GM13976 (cell line): ENCODE results near the gene HINT1.

ENCODE experiments used
- DNase-seq: peaks from one replicate; pipeline ENCODE4 v3.0.0; 2012; ENCODE audit warnings: low spot score
- in situ Hi-C: fragments of 300-500 bp; cut with MboI; formaldehyde crosslinking; loops from one replicate; pipeline ENCODE4 v1.12.0; 2022; ENCODE audit warnings: low sequenced_read_pairs, mixed read lengths, inconsistent platforms; ENCODE audit not compliant: unreplicated experiment
- TF ChIP-seq, protein P1 (sequence below): IDR thresholded peaks from 2 replicates; pipeline ENCODE4 v1.5.1; 2012; ENCODE audit warnings: borderline replicate concordance, mild to moderate bottlenecking; ENCODE audit not compliant: insufficient read depth; ENCODE audit errors: extremely low read depth, missing control alignments, control extremely low read depth

HINT1 gene

DNA sequence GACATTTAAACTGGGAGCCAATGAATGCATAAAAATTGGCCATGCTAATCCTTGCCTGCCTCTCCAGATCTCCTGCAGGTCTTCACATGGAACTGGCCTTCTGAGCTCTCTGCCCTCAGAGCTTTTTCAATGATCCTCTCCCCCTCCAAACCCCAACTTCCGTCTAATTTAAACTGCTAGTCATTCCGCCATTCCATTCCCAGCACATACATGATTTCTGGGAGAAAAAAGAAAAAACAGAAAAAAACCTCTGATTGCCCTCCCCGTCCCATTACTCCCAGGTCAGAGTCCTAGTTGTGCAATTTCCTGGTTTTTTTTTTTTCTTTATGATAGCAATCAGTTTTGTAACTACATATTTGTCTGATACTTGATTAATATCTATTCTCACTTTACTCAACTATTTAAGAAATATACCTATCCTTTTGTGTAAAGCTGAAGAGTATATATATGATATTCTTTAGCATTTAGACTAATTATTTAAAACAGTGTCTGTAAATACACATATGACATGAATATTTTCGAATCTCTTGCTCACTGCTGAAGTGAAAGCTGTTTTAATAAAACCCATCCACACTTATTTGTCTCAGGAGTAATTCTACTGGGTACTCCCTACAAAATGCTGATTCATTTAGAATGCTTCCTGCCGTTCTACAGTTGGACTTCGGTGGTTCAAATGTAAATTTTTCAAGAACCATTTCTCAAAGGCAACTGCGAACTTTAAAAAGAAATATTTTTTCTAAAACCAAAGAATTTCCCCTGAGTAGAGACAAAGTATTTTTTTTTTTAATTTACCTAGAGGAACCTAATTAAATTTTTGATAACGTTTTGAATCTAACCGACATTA is 1.6 kb downstream of the HINT1 start:
- TF ChIP-seq, protein P1, sequence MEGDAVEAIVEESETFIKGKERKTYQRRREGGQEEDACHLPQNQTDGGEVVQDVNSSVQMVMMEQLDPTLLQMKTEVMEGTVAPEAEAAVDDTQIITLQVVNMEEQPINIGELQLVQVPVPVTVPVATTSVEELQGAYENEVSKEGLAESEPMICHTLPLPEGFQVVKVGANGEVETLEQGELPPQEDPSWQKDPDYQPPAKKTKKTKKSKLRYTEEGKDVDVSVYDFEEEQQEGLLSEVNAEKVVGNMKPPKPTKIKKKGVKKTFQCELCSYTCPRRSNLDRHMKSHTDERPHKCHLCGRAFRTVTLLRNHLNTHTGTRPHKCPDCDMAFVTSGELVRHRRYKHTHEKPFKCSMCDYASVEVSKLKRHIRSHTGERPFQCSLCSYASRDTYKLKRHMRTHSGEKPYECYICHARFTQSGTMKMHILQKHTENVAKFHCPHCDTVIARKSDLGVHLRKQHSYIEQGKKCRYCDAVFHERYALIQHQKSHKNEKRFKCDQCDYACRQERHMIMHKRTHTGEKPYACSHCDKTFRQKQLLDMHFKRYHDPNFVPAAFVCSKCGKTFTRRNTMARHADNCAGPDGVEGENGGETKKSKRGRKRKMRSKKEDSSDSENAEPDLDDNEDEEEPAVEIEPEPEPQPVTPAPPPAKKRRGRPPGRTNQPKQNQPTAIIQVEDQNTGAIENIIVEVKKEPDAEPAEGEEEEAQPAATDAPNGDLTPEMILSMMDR = no peak
- DNase-seq = no peak
- in situ Hi-C loops = loop anchor here (10.0 to 25.0 kb wide), 2 partner anchors 111 to 224 kb away; no protein-coding TSS in a partner anchor

DNA sequence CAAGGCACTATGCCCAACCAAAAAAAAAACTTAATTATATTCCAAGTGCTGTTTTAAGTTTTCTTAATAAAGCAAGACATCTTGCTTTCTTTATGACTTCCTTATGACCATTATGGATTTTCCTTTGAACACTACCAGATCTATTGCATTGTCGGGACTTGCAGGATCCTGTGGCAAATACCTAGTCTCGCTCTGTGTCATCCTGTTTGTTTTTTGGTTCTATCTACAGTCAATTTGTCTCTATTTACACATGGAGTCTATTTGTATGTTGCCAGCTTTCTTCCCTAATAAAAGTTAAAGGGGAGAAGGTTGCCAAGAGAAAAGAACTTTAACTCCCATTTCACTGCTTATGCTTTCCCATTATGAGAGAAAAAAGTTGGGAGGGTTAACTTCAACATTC is 4.9 kb downstream of the HINT1 start:
- TF ChIP-seq, protein P1 = no peak

DNA sequence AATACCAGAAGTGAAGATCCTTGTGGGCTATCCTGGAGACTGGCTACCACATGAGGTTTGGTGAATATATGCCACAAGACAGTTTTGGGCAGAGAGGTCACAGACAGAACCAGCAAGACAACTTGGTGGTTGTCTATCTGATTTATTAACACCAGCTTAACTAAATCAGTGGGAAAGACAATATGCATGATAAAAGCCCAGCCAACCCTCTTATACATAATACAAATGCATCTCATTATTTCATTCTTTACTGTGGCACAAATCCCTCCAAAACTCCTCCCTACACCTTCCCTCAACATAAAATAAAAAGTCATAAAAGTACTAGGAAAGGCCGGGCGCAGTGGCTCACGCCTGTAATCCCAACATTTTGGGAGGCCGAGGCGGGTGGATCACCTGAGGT is 8.1 kb downstream of the HINT1 start:
- no peak for DNase-seq
- TF ChIP-seq, protein P1 = no peak
- in situ Hi-C loops = loop anchor here (25.0 kb wide), 1 partner anchor 230 kb away; no protein-coding TSS in a partner anchor

More for the DNA sequence above, 4.9 kb downstream of the HINT1 start:
- DNase-seq = no peak
- in situ Hi-C loops = loop anchor here (10.0 to 25.0 kb wide), 2 partner anchors 115 to 227 kb away; no protein-coding TSS in a partner anchor

DNA sequence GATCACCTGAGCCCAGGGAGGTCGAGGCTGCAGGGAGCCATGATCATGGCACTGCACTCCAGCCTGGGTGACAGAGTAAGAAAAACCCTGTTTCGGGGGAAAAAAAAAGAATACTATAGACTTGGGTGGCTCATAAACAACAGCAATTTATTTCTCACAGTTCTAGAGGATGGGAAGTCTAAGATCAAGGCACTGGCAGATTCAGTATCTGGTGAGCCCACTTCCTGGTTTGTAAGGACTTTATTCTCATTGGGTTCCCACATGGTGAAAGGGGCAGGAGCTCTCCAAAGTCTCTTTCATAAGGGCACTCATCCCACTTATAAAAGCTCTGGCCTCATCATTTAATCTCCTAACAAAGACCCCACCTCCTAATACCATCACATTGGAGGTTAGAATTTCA is 8.7 kb downstream of the HINT1 start:
- no peak for DNase-seq
- TF ChIP-seq, protein P1 = no peak
- in situ Hi-C loops = loop anchor here (25.0 kb wide), 1 partner anchor 231 kb away; no protein-coding TSS in a partner anchor

DNA sequence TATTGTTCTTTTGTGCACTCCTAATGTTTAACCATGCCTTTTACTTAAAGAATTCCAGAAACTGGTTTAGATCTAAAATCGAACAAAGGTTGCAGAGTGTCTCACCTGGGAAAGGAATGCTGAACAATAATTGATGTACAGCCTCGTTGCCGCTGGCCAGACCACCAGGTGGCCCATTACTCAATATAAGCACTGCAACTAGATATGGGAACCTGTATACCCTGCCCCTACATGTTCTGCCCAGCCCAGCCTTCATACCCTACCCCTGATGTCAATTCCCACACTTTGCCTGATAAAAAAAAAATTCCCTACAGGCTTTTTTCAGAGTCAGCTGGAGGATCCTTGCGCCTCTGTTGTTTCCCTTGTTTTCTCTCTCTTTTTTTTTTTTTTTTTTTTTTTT is 13.8 kb downstream of the HINT1 start:
- in situ Hi-C loops = loop anchor here (25.0 kb wide), 1 partner anchor 236 kb away; no protein-coding TSS in a partner anchor
- DNase-seq = no peak
- TF ChIP-seq, protein P1 = no peak

DNA sequence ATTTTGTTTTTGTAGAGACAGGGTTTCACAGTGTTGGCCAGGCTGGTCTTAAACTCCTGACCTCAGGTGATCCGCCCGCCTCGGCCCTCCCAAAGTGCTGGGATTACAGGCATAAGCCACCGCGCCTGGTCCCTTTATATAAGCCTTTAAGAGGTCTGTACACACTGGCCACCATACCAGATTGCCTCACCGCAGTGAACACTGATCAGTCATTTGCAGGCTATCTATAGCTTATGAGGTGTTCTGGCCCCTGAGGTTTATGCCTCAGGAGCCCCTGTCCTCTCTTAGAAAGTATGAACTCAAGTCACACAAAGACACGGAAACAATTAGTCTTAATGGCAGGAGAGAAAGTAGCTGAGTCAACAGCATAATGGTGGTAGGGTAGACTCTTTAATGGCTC is 14.6 kb downstream of the HINT1 start:
- no peak for DNase-seq
- TF ChIP-seq, protein P1 = no peak
- in situ Hi-C loops = loop anchor here (25.0 kb wide), 1 partner anchor 237 kb away; no protein-coding TSS in a partner anchor

DNA sequence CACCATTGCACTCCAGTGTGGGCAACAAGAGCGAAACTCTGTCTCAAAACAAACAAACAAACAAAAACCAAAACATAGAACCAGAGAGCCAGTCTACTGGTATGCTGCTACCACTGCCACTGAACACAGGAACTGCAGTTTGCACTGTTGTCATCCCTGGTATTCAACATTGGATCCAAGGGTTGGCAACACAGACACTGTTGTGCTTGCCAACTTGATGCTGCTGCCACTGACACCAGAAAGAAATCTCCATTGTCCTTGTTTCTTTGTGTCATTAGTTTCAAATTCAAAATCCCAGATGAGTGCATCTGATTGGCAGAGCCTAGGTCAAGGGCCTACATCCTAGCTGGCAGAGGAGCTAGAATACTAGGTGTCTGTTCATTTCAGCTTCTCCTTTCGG is 16.2 kb downstream of the HINT1 start:
- TF ChIP-seq, protein P1 = no peak
- in situ Hi-C loops = no loop called here
- no peak for DNase-seq
